HepG2 (cell line): ENCODE measurements around the gene RDH12. TPM values are rescaled to one million over a fixed set of nuclear protein-coding genes. Genes with fewer than 3 reads are reported as not detected.

Experiments used
- ASH2L ChIP-seq: fragments of 300-600, 200-600 bp; sonication (generic); IDR thresholded peaks from 2 replicates; pipeline ENCODE4 v1.7.0; 2017; ENCODE audit warnings: low read depth, mild to moderate bottlenecking, moderate library complexity, mixed read lengths, low read length; ENCODE audit not compliant: insufficient read length
- EED ChIP-seq: sonication (generic); formaldehyde crosslinking; IDR thresholded peaks from 2 replicates; pipeline ENCODE4 v1.5.0; 2020; ENCODE audit warnings: mild to moderate bottlenecking, missing genetic modification reagents
- JUNB ChIP-seq: sonication (generic); formaldehyde crosslinking; IDR thresholded peaks from 2 replicates; pipeline ENCODE4 v1.8.0; 2022; ENCODE audit warnings: missing genetic modification reagents, mild to moderate bottlenecking, borderline replicate concordance
- SRSF4 ChIP-seq: fragments of 200-400 bp; formaldehyde crosslinking; IDR thresholded peaks from one replicate; pipeline ENCODE4 v1.6.1; 2018; ENCODE audit warnings: mild to moderate bottlenecking, low read depth, low read length, moderate library complexity; ENCODE audit not compliant: poor library complexity, severe bottlenecking
- TMF1 ChIP-seq: sonication (generic); formaldehyde crosslinking; IDR thresholded peaks from 2 replicates; pipeline ENCODE4 v1.8.1; 2022; ENCODE audit warnings: low read depth, missing genetic modification reagents
- ZBTB38 ChIP-seq: sonication (generic); formaldehyde crosslinking; IDR thresholded peaks from 2 replicates; pipeline ENCODE4 v1.5.1; 2020; ENCODE audit warnings: mild to moderate bottlenecking, missing genetic modification reagents
- ZNF234 ChIP-seq: sonication (generic); formaldehyde crosslinking; conservative IDR thresholded peaks from 2 replicates; pipeline ENCODE4 v1.5.1; 2020; ENCODE audit warnings: mild to moderate bottlenecking, missing genetic modification reagents
- ZNF329 ChIP-seq: sonication (generic); formaldehyde crosslinking; IDR thresholded peaks from 2 replicates; pipeline ENCODE4 v1.9.0; 2021; ENCODE audit warnings: low read depth, mild to moderate bottlenecking, missing genetic modification reagents
- ZNF333 ChIP-seq: sonication (generic); formaldehyde crosslinking; IDR thresholded peaks from 2 replicates; pipeline ENCODE4 v1.4.0; 2020; ENCODE audit warnings: mild to moderate bottlenecking, missing genetic modification reagents, borderline replicate concordance
- ZNF674 ChIP-seq: sonication (generic); formaldehyde crosslinking; IDR thresholded peaks from 2 replicates; pipeline ENCODE4 v1.5.0; 2020; ENCODE audit warnings: low read depth, mild to moderate bottlenecking, missing genetic modification reagents
- ZNF768 ChIP-seq: sonication (generic); formaldehyde crosslinking; IDR thresholded peaks from 2 replicates; pipeline ENCODE4 v1.4.0; 2020; ENCODE audit warnings: missing genetic modification reagents
- ZNF776 ChIP-seq: sonication (generic); formaldehyde crosslinking; IDR thresholded peaks from 2 replicates; pipeline ENCODE4 v1.4.0; 2020; ENCODE audit warnings: mild to moderate bottlenecking, missing genetic modification reagents
- ZNF841 ChIP-seq: sonication (generic); formaldehyde crosslinking; IDR thresholded peaks from 2 replicates; pipeline ENCODE4 v1.8.1; 2023; ENCODE audit warnings: missing genetic modification reagents, borderline replicate concordance
- polyA plus RNA-seq, 8 experiments: library from polyadenylated mRNA; depleted of rRNA in 3 of 8; stranded (reverse) in 7 of 8; unstranded in 1 of 8; fragments of >200 nt; fragmentation: Illumina TruSeq in 4 of 8; extraction: Trizol in 4 of 8; gene quantifications; 2 replicates each; pipeline versions ENCODE4 v1.2.1 to v1.2.3, GENCODE V29; 2011 to 2016; ENCODE audit warnings: low read depth in 4 of 8, missing spikeins in 1 of 8, mixed read lengths in 1 of 8; ENCODE audit not compliant: insufficient read depth in 1 of 8
- total RNA-seq, 5 experiments: library from RNA; depleted of rRNA; stranded (reverse); fragments of >200 nt; fragmentation: Illumina TruSeq; extraction: Trizol; gene quantifications; 2 replicates each; pipeline ENCODE4 v1.2.3, GENCODE V29; 2016; ENCODE audit warnings: low read depth in 1 of 5
- TF ChIP-seq, protein P1 (sequence below): sonication (generic); formaldehyde crosslinking; IDR thresholded peaks from 2 replicates; pipeline ENCODE4 v1.4.0; 2020; ENCODE audit warnings: missing genetic modification reagents, mild to moderate bottlenecking, borderline replicate concordance
- TF ChIP-seq, protein P2 (sequence below): sonication (generic); formaldehyde crosslinking; IDR thresholded peaks from 2 replicates; pipeline ENCODE4 v1.5.1; 2020; ENCODE audit warnings: mild to moderate bottlenecking, missing genetic modification reagents, moderate library complexity
- TF ChIP-seq, protein P3 (sequence below): IDR thresholded peaks from 2 replicates; pipeline ENCODE4 v1.6.1; 2016; ENCODE audit warnings: missing genetic modification reagents, missing compliant biosample characterization
- TF ChIP-seq, protein P4 (sequence below): IDR thresholded peaks from 2 replicates; pipeline ENCODE4 v1.4.0; 2020; ENCODE audit warnings: mild to moderate bottlenecking, missing genetic modification reagents

Gene RDH12
- total and polyA plus RNA-seq, 2 of the 13 experiments (the other 11 are each of a cell fraction or from before 2014, with no cell fraction given) = 1.6 to 2.1 TPM

DNA sequence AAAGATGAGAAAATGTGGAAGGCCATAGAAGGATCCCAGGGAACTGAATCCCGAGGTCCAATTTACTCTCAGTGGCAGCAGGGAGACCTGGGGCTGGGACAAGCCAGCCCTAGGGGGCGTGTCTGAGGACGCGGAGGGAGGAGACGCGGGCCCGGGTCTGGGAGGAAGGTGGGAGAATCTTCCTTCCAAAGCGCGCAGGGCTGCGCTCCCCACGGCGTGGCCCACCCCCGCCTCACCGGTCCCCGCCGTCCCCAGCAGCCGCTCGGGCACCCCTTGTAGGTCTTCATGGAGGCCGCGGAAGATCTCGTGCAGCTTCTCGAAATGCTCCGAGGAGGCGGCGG, 27.6 kb upstream of the RDH12 start (continued):
- TF ChIP-seq, protein P1, sequence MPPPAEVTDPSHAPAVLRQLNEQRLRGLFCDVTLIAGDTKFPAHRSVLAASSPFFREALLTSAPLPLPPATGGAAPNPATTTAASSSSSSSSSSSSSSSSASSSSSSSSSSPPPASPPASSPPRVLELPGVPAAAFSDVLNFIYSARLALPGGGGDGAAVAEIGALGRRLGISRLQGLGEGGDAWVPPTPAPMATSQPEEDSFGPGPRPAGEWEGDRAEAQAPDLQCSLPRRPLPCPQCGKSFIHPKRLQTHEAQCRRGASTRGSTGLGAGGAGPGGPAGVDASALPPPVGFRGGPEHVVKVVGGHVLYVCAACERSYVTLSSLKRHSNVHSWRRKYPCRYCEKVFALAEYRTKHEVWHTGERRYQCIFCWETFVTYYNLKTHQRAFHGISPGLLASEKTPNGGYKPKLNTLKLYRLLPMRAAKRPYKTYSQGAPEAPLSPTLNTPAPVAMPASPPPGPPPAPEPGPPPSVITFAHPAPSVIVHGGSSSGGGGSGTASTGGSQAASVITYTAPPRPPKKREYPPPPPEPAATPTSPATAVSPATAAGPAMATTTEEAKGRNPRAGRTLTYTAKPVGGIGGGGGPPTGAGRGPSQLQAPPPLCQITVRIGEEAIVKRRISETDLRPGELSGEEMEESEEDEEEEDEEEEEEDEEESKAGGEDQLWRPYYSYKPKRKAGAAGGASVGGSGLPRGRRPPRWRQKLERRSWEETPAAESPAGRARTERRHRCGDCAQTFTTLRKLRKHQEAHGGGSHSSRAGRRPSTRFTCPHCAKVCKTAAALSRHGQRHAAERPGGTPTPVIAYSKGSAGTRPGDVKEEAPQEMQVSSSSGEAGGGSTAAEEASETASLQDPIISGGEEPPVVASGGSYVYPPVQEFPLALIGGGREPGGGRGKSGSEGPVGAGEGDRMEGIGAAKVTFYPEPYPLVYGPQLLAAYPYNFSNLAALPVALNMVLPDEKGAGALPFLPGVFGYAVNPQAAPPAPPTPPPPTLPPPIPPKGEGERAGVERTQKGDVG = no peak
- TF ChIP-seq ASH2L (no peak), EED (no peak), ZBTB38 (no peak), ZNF674 (CRISPR knock-in tag) (no peak), ZNF768 (CRISPR knock-in tag) (no peak), ZNF234 (CRISPR knock-in tag) (no peak), JUNB (no peak), ZNF329 (CRISPR knock-in tag) (no peak), TMF1 (no peak), SRSF4 (no peak), ZNF841 (CRISPR knock-in tag) (no peak), ZNF333 (CRISPR knock-in tag) (no peak), ZNF776 (CRISPR knock-in tag) (no peak)
- TF ChIP-seq, protein P2, sequence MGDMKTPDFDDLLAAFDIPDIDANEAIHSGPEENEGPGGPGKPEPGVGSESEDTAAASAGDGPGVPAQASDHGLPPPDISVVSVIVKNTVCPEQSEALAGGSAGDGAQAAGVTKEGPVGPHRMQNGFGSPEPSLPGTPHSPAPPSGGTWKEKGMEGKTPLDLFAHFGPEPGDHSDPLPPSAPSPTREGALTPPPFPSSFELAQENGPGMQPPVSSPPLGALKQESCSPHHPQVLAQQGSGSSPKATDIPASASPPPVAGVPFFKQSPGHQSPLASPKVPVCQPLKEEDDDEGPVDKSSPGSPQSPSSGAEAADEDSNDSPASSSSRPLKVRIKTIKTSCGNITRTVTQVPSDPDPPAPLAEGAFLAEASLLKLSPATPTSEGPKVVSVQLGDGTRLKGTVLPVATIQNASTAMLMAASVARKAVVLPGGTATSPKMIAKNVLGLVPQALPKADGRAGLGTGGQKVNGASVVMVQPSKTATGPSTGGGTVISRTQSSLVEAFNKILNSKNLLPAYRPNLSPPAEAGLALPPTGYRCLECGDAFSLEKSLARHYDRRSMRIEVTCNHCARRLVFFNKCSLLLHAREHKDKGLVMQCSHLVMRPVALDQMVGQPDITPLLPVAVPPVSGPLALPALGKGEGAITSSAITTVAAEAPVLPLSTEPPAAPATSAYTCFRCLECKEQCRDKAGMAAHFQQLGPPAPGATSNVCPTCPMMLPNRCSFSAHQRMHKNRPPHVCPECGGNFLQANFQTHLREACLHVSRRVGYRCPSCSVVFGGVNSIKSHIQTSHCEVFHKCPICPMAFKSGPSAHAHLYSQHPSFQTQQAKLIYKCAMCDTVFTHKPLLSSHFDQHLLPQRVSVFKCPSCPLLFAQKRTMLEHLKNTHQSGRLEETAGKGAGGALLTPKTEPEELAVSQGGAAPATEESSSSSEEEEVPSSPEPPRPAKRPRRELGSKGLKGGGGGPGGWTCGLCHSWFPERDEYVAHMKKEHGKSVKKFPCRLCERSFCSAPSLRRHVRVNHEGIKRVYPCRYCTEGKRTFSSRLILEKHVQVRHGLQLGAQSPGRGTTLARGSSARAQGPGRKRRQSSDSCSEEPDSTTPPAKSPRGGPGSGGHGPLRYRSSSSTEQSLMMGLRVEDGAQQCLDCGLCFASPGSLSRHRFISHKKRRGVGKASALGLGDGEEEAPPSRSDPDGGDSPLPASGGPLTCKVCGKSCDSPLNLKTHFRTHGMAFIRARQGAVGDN (CRISPR knock-in tag) = no peak
- TF ChIP-seq, protein P3, sequence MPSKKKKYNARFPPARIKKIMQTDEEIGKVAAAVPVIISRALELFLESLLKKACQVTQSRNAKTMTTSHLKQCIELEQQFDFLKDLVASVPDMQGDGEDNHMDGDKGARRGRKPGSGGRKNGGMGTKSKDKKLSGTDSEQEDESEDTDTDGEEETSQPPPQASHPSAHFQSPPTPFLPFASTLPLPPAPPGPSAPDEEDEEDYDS (CRISPR knock-in tag) = no peak
- TF ChIP-seq, protein P4, sequence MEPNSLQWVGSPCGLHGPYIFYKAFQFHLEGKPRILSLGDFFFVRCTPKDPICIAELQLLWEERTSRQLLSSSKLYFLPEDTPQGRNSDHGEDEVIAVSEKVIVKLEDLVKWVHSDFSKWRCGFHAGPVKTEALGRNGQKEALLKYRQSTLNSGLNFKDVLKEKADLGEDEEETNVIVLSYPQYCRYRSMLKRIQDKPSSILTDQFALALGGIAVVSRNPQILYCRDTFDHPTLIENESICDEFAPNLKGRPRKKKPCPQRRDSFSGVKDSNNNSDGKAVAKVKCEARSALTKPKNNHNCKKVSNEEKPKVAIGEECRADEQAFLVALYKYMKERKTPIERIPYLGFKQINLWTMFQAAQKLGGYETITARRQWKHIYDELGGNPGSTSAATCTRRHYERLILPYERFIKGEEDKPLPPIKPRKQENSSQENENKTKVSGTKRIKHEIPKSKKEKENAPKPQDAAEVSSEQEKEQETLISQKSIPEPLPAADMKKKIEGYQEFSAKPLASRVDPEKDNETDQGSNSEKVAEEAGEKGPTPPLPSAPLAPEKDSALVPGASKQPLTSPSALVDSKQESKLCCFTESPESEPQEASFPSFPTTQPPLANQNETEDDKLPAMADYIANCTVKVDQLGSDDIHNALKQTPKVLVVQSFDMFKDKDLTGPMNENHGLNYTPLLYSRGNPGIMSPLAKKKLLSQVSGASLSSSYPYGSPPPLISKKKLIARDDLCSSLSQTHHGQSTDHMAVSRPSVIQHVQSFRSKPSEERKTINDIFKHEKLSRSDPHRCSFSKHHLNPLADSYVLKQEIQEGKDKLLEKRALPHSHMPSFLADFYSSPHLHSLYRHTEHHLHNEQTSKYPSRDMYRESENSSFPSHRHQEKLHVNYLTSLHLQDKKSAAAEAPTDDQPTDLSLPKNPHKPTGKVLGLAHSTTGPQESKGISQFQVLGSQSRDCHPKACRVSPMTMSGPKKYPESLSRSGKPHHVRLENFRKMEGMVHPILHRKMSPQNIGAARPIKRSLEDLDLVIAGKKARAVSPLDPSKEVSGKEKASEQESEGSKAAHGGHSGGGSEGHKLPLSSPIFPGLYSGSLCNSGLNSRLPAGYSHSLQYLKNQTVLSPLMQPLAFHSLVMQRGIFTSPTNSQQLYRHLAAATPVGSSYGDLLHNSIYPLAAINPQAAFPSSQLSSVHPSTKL (CRISPR knock-in tag) = no peak
